ENCODE measurements around the gene ORC5. TPM values are rescaled to one million over a fixed set of nuclear protein-coding genes. Genes with fewer than 3 reads are reported as not detected.

ORC5 gene
- total RNA-seq, 1 experiment from 2014 or later = 50.8 TPM

- Histone ChIP-seq H3K36me3 (ENCODE audit: insufficient read depth, low read length) (peaks cover 11% of the 10 kb centered on the region; the same call in 1 of the 2 replicates), H3K9me2 (replicated peaks; ENCODE audit: insufficient read depth, low read length) (no peaks in the 10 kb centered on the region)
These were observed 54.5 kb downstream of the ORC5 start for GRCh38 chr7:104153287-104153686.

DNA sequence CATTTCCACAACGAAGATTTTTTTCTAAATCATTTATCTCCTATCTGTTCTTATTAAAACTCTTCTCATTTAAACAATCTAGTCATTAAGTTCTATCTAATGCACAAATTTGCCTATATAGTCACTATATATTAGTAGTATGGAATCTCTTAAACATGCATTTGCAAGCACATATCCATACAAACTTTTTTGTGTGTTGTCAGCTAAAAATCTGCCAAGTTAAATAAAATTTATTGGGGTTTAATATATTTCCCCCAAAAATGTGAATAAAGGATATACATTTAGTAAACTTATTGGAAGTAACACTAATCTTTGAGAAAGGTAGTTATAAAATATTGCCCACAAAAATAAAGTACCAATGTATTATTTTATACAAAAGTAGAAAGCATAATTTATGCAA is 55.3 kb downstream of the ORC5 start:
- H3K9me3 ChIP-seq (ENCODE audit: low read length) = no peaks in the 10 kb centered on the region
- no peak for DNase-seq
- H3K4me1 ChIP-seq (ENCODE audit: low read length) = no peaks in the 10 kb centered on the region
- no peak overlapping the region for H3K9ac ChIP-seq (ENCODE audit: low read length)
- no peak overlapping the region for H2AFZ ChIP-seq (ENCODE audit: low read length)
- H3K27ac ChIP-seq (ENCODE audit: low read length) = no peak overlapping the region
- H3K9me2 ChIP-seq (replicated peaks; ENCODE audit: insufficient read depth, low read length) = no peaks in the 10 kb centered on the region
- H3K27me3 ChIP-seq (ENCODE audit: low read length) = no peaks in the 10 kb centered on the region
- no peak overlapping the region for H3K4me2 ChIP-seq (ENCODE audit: low read depth, low read length, poor library complexity, severe bottlenecking)
- no peak overlapping the region for H3K4me3 ChIP-seq (ENCODE audit: low read length)
- H4K20me1 ChIP-seq (ENCODE audit: insufficient read depth, low read depth, low read length) = no peaks in the 10 kb centered on the region
- H3K36me3 ChIP-seq (ENCODE audit: insufficient read depth, low read length) = peaks cover 15% of the 10 kb centered on the region; the same call in 1 of the 2 replicates
- peaks cover 51% of the 10 kb centered on the region for H3K79me2 ChIP-seq (ENCODE audit: low read length)

More at GRCh38 chr7:104153287-104153686, 54.5 kb downstream of the ORC5 start:
- H3K4me1 ChIP-seq (ENCODE audit: low read length) = no peaks in the 10 kb centered on the region
- no peak for DNase-seq
- H2AFZ ChIP-seq (ENCODE audit: low read length) = no peak overlapping the region
- H3K27ac ChIP-seq (ENCODE audit: low read length) = no peak overlapping the region
- no peak overlapping the region for H3K9ac ChIP-seq (ENCODE audit: low read length)
- no peak overlapping the region for H3K4me2 ChIP-seq (ENCODE audit: low read depth, low read length, poor library complexity, severe bottlenecking)
- peaks cover 47% of the 10 kb centered on the region for H3K79me2 ChIP-seq (ENCODE audit: low read length)
- no peaks in the 10 kb centered on the region for H3K9me3 ChIP-seq (ENCODE audit: low read length)
- no peaks in the 10 kb centered on the region for H3K27me3 ChIP-seq (ENCODE audit: low read length)
- H3K4me3 ChIP-seq (ENCODE audit: low read length) = no peak overlapping the region
- no peaks in the 10 kb centered on the region for H4K20me1 ChIP-seq (ENCODE audit: insufficient read depth, low read depth, low read length)

- H3K9ac ChIP-seq (ENCODE audit: low read length) = no peak overlapping the region
- no peaks in the 10 kb centered on the region for H3K4me1 ChIP-seq (ENCODE audit: low read length)
- H3K9me2 ChIP-seq (replicated peaks; ENCODE audit: insufficient read depth, low read length) = no peaks in the 10 kb centered on the region
These were observed 57.3 kb downstream of the ORC5 start for GRCh38 chr7:104150470-104150869.

DNA sequence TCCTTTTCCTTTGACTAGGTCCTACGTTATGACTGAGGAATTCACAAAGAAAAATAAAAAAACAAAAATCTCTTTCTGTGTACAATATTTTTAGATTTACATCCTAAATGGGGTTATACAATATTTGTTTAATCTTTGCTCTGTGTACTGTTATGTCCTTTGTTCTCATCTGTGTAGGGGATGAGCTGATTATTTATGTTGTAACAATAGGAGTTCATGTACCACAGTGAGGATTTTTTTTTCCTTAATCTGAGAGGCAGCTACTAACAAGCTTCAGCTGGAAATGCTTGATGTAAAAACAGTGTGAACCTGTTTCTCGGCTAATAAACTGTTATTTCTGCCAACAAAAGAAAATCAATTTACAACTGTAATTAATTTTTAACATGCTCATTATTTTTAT is 58.0 kb downstream of the ORC5 start:
- H3K27me3 ChIP-seq (ENCODE audit: low read length) = no peaks in the 10 kb centered on the region
- H3K4me3 ChIP-seq (ENCODE audit: low read length) = no peak overlapping the region
- H3K27ac ChIP-seq (ENCODE audit: low read length) = no peak overlapping the region
- DNase-seq = no peak
- no peaks in the 10 kb centered on the region for H4K20me1 ChIP-seq (ENCODE audit: insufficient read depth, low read depth, low read length)
- no peak overlapping the region for H3K4me2 ChIP-seq (ENCODE audit: low read depth, low read length, poor library complexity, severe bottlenecking)
- H2AFZ ChIP-seq (ENCODE audit: low read length) = no peak overlapping the region
- H3K79me2 ChIP-seq (ENCODE audit: low read length) = peaks cover 40% of the 10 kb centered on the region
- H3K9me2 ChIP-seq (replicated peaks; ENCODE audit: insufficient read depth, low read length) = no peaks in the 10 kb centered on the region
- no peaks in the 10 kb centered on the region for H3K4me1 ChIP-seq (ENCODE audit: low read length)
- H3K36me3 ChIP-seq (ENCODE audit: insufficient read depth, low read length) = peaks cover 10% of the 10 kb centered on the region; the same call in 1 of the 2 replicates
- no peak overlapping the region for H3K9ac ChIP-seq (ENCODE audit: low read length)
- H3K9me3 ChIP-seq (ENCODE audit: low read length) = no peaks in the 10 kb centered on the region

More at GRCh38 chr7:104150470-104150869, 57.3 kb downstream of the ORC5 start:
- Histone ChIP-seq H3K79me2 (ENCODE audit: low read length) (peaks cover 40% of the 10 kb centered on the region), H3K27me3 (ENCODE audit: low read length) (no peaks in the 10 kb centered on the region), H3K36me3 (ENCODE audit: insufficient read depth, low read length) (peaks cover 10% of the 10 kb centered on the region; the same call in 1 of the 2 replicates), H3K4me2 (ENCODE audit: low read depth, low read length, poor library complexity, severe bottlenecking) (no peak overlapping the region), H3K4me3 (ENCODE audit: low read length) (no peak overlapping the region), H4K20me1 (ENCODE audit: insufficient read depth, low read depth, low read length) (no peaks in the 10 kb centered on the region), H2AFZ (ENCODE audit: low read length) (no peak overlapping the region), H3K27ac (ENCODE audit: low read length) (no peak overlapping the region), H3K9me3 (ENCODE audit: low read length) (no peaks in the 10 kb centered on the region)
- no peak for DNase-seq

DNA sequence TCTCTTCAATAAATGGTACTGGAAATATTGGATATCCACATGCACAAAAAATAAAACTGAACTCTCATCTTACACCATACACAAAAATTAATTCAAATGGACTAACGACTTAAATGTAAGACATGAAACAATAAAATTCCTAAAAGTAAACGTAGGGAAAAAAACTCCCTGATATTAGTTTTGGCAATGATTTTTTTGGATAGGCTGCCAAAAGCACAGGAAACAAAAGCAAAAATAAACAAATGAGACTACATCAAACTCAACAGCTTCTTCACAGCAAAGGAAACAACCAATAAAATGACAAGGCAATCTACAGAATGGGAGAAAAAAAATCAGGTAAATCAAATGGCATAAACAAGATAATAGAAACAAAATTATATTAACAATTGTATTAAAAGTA is 65.7 kb downstream of the ORC5 start:
- Histone ChIP-seq H3K27ac (ENCODE audit: low read length) (no peak overlapping the region), H4K20me1 (ENCODE audit: insufficient read depth, low read depth, low read length) (no peaks in the 10 kb centered on the region), H3K27me3 (ENCODE audit: low read length) (no peaks in the 10 kb centered on the region), H3K9ac (ENCODE audit: low read length) (no peak overlapping the region), H2AFZ (ENCODE audit: low read length) (no peak overlapping the region), H3K4me2 (ENCODE audit: low read depth, low read length, poor library complexity, severe bottlenecking) (no peak overlapping the region), H3K36me3 (ENCODE audit: insufficient read depth, low read length) (peaks cover 13% of the 10 kb centered on the region; the same call in 1 of the 2 replicates), H3K79me2 (ENCODE audit: low read length) (peaks cover 33% of the 10 kb centered on the region), H3K9me2 (replicated peaks; ENCODE audit: insufficient read depth, low read length) (no peaks in the 10 kb centered on the region), H3K4me3 (ENCODE audit: low read length) (no peak overlapping the region), H3K9me3 (ENCODE audit: low read length) (no peaks in the 10 kb centered on the region), H3K4me1 (ENCODE audit: low read length) (no peaks in the 10 kb centered on the region)
- no peak for DNase-seq

DNA sequence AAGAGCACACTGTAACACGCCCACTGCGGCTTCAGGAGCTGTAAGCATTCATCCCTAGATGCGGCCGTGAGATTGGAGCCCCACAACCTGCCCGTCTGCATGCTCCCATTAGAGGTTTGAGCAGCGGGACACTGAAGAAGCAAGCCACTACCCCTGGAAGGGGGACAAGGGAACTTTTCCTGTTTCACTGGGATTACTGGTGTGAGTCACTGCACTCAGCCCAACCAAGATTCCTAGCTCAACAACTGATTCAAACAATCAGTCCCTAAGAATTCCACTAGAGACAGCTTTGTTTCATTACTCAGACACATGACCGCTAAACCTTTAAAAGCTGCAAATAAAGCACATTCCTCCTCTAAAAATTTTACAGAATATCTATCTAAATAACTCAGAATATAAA is 69.8 kb downstream of the ORC5 start:
- Histone ChIP-seq H3K9ac (ENCODE audit: low read length) (no peak overlapping the region), H3K9me2 (replicated peaks; ENCODE audit: insufficient read depth, low read length) (no peaks in the 10 kb centered on the region), H3K27me3 (ENCODE audit: low read length) (no peaks in the 10 kb centered on the region), H3K36me3 (ENCODE audit: insufficient read depth, low read length) (peaks cover 32% of the 10 kb centered on the region), H2AFZ (ENCODE audit: low read length) (no peak overlapping the region), H3K27ac (ENCODE audit: low read length) (no peak overlapping the region), H3K4me2 (ENCODE audit: low read depth, low read length, poor library complexity, severe bottlenecking) (no peak overlapping the region), H3K9me3 (ENCODE audit: low read length) (no peaks in the 10 kb centered on the region), H3K4me3 (ENCODE audit: low read length) (no peak overlapping the region), H3K79me2 (ENCODE audit: low read length) (peaks cover 21% of the 10 kb centered on the region), H3K4me1 (ENCODE audit: low read length) (no peaks in the 10 kb centered on the region), H4K20me1 (ENCODE audit: insufficient read depth, low read depth, low read length) (no peaks in the 10 kb centered on the region)
- no peak for DNase-seq

DNA sequence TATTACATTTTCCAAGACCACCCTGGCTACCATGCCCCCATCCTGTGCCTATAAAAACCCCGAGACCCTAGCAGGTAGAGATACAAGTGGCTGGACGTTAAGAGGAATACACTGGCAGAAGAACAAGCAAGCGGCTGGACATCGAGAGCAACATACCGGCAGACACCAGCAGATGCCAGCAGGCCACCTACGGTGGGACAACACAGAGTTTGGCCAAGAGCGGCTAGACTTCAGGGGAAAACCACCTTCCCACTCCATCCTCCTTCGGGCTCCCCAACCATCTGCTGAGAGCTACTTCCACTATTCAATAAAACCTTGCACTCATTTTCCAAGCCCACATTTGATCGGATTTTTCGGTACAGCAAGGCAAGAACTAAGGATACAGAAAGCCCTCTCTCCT is 70.3 kb downstream of the ORC5 start:
- no peaks in the 10 kb centered on the region for H4K20me1 ChIP-seq (ENCODE audit: insufficient read depth, low read depth, low read length)
- no peaks in the 10 kb centered on the region for H3K9me2 ChIP-seq (replicated peaks; ENCODE audit: insufficient read depth, low read length)
- H3K4me1 ChIP-seq (ENCODE audit: low read length) = no peaks in the 10 kb centered on the region
- DNase-seq = no peak
- H3K36me3 ChIP-seq (ENCODE audit: insufficient read depth, low read length) = peaks cover 36% of the 10 kb centered on the region
- no peak overlapping the region for H3K4me3 ChIP-seq (ENCODE audit: low read length)
- H2AFZ ChIP-seq (ENCODE audit: low read length) = no peak overlapping the region
- no peak overlapping the region for H3K27ac ChIP-seq (ENCODE audit: low read length)
- H3K79me2 ChIP-seq (ENCODE audit: low read length) = peaks cover 17% of the 10 kb centered on the region
- H3K9ac ChIP-seq (ENCODE audit: low read length) = no peak overlapping the region
- no peaks in the 10 kb centered on the region for H3K27me3 ChIP-seq (ENCODE audit: low read length)
- no peaks in the 10 kb centered on the region for H3K9me3 ChIP-seq (ENCODE audit: low read length)
- H3K4me2 ChIP-seq (ENCODE audit: low read depth, low read length, poor library complexity, severe bottlenecking) = no peak overlapping the region

GRCh38 chr7:104136981-104137380 is 70.8 kb downstream of the ORC5 start:
- Histone ChIP-seq H3K4me2 (ENCODE audit: low read depth, low read length, poor library complexity, severe bottlenecking) (no peak overlapping the region), H3K4me1 (ENCODE audit: low read length) (no peaks in the 10 kb centered on the region), H3K4me3 (ENCODE audit: low read length) (no peak overlapping the region), H2AFZ (ENCODE audit: low read length) (no peak overlapping the region), H3K27me3 (ENCODE audit: low read length) (no peaks in the 10 kb centered on the region), H3K36me3 (ENCODE audit: insufficient read depth, low read length) (peaks cover 37% of the 10 kb centered on the region), H3K9ac (ENCODE audit: low read length) (no peak overlapping the region), H4K20me1 (ENCODE audit: insufficient read depth, low read depth, low read length) (no peaks in the 10 kb centered on the region), H3K79me2 (ENCODE audit: low read length) (peaks cover 16% of the 10 kb centered on the region), H3K27ac (ENCODE audit: low read length) (no peak overlapping the region), H3K9me3 (ENCODE audit: low read length) (no peaks in the 10 kb centered on the region), H3K9me2 (replicated peaks; ENCODE audit: insufficient read depth, low read length) (no peaks in the 10 kb centered on the region)
- no peak for DNase-seq

GRCh38 chr7:104136561-104136960 is 71.3 kb downstream of the ORC5 start:
- peaks cover 33% of the 10 kb centered on the region for H3K36me3 ChIP-seq (ENCODE audit: insufficient read depth, low read length)

More at GRCh38 chr7:104136561-104136960, 71.3 kb downstream of the ORC5 start:
- H3K79me2 ChIP-seq (ENCODE audit: low read length) = peaks cover 16% of the 10 kb centered on the region
- no peak overlapping the region for H3K9ac ChIP-seq (ENCODE audit: low read length)
- DNase-seq = no peak
- no peaks in the 10 kb centered on the region for H4K20me1 ChIP-seq (ENCODE audit: insufficient read depth, low read depth, low read length)
- H3K4me2 ChIP-seq (ENCODE audit: low read depth, low read length, poor library complexity, severe bottlenecking) = no peak overlapping the region
- no peak overlapping the region for H3K4me3 ChIP-seq (ENCODE audit: low read length)
- no peak overlapping the region for H3K27ac ChIP-seq (ENCODE audit: low read length)
- no peak overlapping the region for H2AFZ ChIP-seq (ENCODE audit: low read length)
- no peaks in the 10 kb centered on the region for H3K9me2 ChIP-seq (replicated peaks; ENCODE audit: insufficient read depth, low read length)
- H3K9me3 ChIP-seq (ENCODE audit: low read length) = no peaks in the 10 kb centered on the region
- H3K4me1 ChIP-seq (ENCODE audit: low read length) = no peaks in the 10 kb centered on the region
- H3K27me3 ChIP-seq (ENCODE audit: low read length) = no peaks in the 10 kb centered on the region
